OCI-M2 (cell line): ENCODE data around the gene SETD1A.

Experiments used
- DNase-seq: peaks from one replicate; lab custom pipeline; 2025; ENCODE audit not compliant: unreplicated experiment; lab: John Stamatoyannopoulos, UW

The SETD1A gene

GRCh38 chr16:30953111-30953510, 4.4 kb upstream of the SETD1A start:
- no peak for DNase-seq

- peak; percentile 49 for DNase-seq
These were observed 3.9 kb upstream of the SETD1A start for GRCh38 chr16:30953511-30954124.

GRCh38 chr16:30954993-30955392, 2.6 kb upstream of the SETD1A start:
- DNase-seq, result no peak

- no peak for DNase-seq
These were observed 726 bp upstream of the SETD1A start for GRCh38 chr16:30956601-30957455.

- no peak for DNase-seq
These were observed 873 bp downstream of the SETD1A start for GRCh38 chr16:30958175-30959079.

- no peak for DNase-seq
These were observed 3.8 kb downstream of the SETD1A start for GRCh38 chr16:30961384-30961783.

GRCh38 chr16:30963925-30964511, 6.5 kb downstream of the SETD1A start:
- DNase-seq, result no peak

GRCh38 chr16:30964574-30965226, 7.1 kb downstream of the SETD1A start:
- no peak for DNase-seq

GRCh38 chr16:30965436-30965835, 7.9 kb downstream of the SETD1A start:
- no peak for DNase-seq

GRCh38 chr16:30966033-30966619, 8.6 kb downstream of the SETD1A start:
- no peak for DNase-seq

- DNase-seq, result no peak
These were observed 10.2 kb downstream of the SETD1A start for GRCh38 chr16:30967795-30968194.

GRCh38 chr16:30969246-30969842, 11.8 kb downstream of the SETD1A start:
- no peak for DNase-seq

- DNase-seq, result no peak
These were observed 13.7 kb downstream of the SETD1A start for GRCh38 chr16:30971298-30971697.

GRCh38 chr16:30972872-30973271, 15.3 kb downstream of the SETD1A start:
- DNase-seq, result no peak

- DNase-seq, result no peak
These were observed 16.8 kb downstream of the SETD1A start for GRCh38 chr16:30974348-30974747.

- DNase-seq, result no peak
These were observed 18.9 kb downstream of the SETD1A start for GRCh38 chr16:30976486-30976885.

GRCh38 chr16:30977502-30977901, 19.9 kb downstream of the SETD1A start:
- no peak for DNase-seq

GRCh38 chr16:30979170-30980022, 21.8 kb downstream of the SETD1A start:
- DNase-seq, result no peak

- no peak for DNase-seq
These were observed 22.4 kb downstream of the SETD1A start for GRCh38 chr16:30980023-30980371.
